IPS-15b (cell line): Measurements from ENCODE around the gene ASXL3.

ENCODE experiments used
- H3K27me3 ChIP-seq: one replicate; pipeline ENCODE4 v1.6.1; 2013; ENCODE audit warnings: low read length; ENCODE audit not compliant: control insufficient read depth, insufficient read depth
- H3K36me3 ChIP-seq: one replicate; pipeline ENCODE4 v1.6.1; 2013; ENCODE audit warnings: low read length; ENCODE audit not compliant: control insufficient read depth, insufficient read depth
- H3K4me1 ChIP-seq: one replicate; pipeline ENCODE4 v1.6.1; 2013; ENCODE audit warnings: mild to moderate bottlenecking, low read length; ENCODE audit not compliant: control insufficient read depth, insufficient read depth
- H3K4me3 ChIP-seq: one replicate; pipeline ENCODE4 v1.5.1; 2013; ENCODE audit warnings: low read depth, low read length
- H3K9ac ChIP-seq: one replicate; pipeline ENCODE4 v1.6.1; 2013; ENCODE audit warnings: low read depth, mild to moderate bottlenecking, low read length
- H3K9me3 ChIP-seq: one replicate; pipeline ENCODE4 v1.6.1; 2013; ENCODE audit warnings: mild to moderate bottlenecking, low read length; ENCODE audit not compliant: control insufficient read depth, insufficient read depth

ASXL3 gene

DNA sequence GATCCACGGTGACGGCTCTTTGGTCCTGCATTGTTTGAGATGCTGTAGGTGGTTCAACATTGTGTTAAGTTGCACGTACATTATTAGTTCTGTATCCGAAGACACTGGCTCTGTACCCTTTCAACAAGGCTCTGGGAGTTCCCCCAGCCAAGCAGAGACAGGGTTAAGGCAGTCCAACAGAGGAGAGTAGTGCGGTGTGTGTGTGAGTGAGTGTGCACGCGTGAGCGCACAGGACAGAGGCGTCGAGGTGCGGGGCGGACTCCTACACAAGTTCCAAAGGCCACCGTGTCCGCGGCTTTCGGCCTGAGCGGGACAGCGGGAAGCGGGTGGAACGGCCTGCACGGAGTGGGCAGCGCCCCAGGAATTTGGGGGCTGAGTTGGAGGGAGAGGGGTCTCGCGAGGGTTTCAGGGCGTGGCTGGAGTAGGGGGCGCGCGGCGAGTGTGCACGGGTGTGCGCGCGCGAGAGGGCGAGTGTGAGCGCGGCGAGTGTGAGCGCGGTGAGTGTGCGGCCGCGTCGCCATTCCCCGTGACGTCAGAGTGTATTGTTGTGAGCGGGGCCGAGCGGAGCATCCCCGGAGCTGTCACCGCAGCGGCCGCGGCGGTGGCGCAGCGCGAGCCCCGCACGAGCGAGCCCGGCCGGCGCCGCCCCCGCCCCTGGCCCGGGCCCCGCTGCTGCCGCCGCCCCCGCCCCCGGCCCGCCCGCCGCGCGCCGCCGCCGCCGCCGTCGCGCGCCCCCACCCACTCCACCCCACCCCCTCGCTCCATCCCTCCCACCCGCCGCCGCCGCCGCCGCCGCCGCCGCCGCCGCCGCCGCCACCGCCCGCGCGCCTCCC is at the start of gene ASXL3:
Gene ASXL3 (plus strand): TSS at position 535 of the 833 bp plus-strand sequence. CDS start 413 bp downstream, outside the sequence.
- H3K36me3 ChIP-seq: no peaks in the 10 kb centered on the region
- H3K9me3 ChIP-seq: no peaks in the 10 kb centered on the region
- H3K9ac ChIP-seq: peak within 1 kb of the TSS; percentile 4
- peaks cover 12% of the 10 kb centered on the region for H3K4me1 ChIP-seq
- H3K27me3 ChIP-seq: peaks cover 41% of the 10 kb centered on the region
- H3K4me3 ChIP-seq: peak within 1 kb of the TSS; percentile 81

DNA sequence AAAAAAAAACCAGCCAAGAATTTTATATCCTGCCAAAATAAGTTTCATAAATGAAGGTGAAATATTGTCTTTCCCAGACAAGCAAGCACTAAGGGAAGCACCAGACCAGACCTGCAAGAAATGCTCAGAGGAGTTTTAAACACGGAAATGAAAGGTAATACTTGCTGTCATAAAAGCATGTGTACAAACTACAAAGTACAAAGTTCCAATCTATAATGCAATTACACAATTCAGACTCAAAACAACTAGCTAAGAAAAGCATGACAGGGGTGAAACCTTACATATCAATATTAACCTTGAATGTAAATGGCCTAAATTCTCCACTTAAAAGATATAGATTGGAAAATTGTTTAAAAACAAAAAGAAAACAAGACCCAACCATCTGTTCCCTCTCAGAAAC is 45.0 kb upstream of the ASXL3 start:
- no peaks in the 10 kb centered on the region for H3K27me3 ChIP-seq
- H3K4me1 ChIP-seq: no peaks in the 10 kb centered on the region
- H3K9me3 ChIP-seq: no peaks in the 10 kb centered on the region
- H3K4me3 ChIP-seq: no peak overlapping the region
- H3K36me3 ChIP-seq: no peaks in the 10 kb centered on the region
- no peak overlapping the region for H3K9ac ChIP-seq

DNA sequence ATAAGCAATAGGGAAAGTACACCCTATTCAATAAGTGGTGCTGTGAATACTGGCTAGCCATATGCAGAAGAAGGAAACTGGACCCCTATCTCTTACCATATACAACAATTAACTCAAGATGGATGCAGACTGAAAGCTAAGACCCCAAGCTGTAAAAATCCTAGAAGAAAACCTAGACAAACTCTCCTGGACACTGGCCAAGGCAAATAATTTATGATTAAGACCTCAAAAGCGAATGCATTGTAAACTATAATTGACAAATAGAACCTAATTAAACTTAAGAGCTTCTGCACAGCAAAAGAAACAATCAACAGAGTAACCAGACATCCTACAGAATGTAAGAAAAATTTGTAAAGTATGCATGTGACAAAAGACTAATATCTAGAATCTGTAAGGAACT is 41.1 kb upstream of the ASXL3 start:
- Histone ChIP-seq H3K9me3 (no peaks in the 10 kb centered on the region), H3K27me3 (no peaks in the 10 kb centered on the region), H3K9ac (no peak overlapping the region), H3K36me3 (no peaks in the 10 kb centered on the region), H3K4me3 (no peak overlapping the region), H3K4me1 (no peaks in the 10 kb centered on the region)

DNA sequence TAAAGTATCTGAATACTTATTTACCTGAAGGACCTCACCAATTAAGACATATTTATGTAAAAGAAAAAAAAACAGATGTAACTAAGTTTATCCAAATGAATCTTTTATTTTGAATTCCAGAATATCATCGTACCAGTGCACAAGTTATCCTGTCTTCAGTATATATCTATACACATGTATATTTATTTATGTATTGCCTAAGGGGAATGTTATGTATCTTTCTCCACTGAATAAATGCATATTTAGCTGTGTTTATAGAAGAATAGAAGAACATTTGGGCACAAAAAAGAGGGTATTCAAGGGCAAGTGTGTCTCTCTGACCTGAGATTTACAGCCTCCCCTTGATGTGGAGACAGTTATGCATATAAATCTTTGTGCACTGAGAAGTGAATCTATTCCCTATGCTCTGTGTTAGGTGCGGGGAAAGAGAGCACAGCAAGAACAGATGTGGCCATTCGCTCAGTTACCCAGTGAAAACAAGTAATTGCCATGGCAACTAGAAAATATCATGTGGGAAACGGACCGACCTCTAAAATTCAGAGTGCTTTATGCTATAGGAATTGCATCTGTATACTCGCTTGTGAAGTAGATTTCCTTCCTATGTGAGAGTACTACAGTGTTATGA is 39.5 kb upstream of the ASXL3 start:
- Histone ChIP-seq H3K4me3 (no peak overlapping the region), H3K9ac (no peak overlapping the region), H3K36me3 (no peaks in the 10 kb centered on the region), H3K4me1 (peaks cover 2% of the 10 kb centered on the region), H3K27me3 (no peaks in the 10 kb centered on the region), H3K9me3 (no peaks in the 10 kb centered on the region)

DNA sequence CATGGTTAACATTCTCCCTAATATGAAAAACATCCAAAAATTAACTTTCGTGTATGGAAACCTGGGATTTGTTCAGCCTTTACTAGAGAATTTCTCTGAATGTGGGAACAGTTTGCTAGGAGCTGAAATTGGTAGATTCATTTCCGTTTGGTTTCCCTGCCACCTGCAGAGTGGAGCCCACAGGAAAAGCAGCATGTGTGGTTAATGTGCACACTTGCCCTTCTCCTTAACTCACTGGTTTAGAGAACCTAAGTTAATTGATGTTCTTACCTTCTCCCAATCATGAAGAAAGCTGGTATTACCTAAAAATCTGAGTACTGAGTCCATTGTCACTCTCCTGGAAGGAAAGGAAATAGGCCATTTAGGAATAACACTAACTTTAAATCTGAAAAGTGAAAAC is 37.6 kb upstream of the ASXL3 start:
- Histone ChIP-seq H3K9me3 (no peaks in the 10 kb centered on the region), H3K9ac (no peak overlapping the region), H3K27me3 (no peaks in the 10 kb centered on the region), H3K4me3 (no peak overlapping the region), H3K36me3 (no peaks in the 10 kb centered on the region), H3K4me1 (peaks cover 2% of the 10 kb centered on the region)

DNA sequence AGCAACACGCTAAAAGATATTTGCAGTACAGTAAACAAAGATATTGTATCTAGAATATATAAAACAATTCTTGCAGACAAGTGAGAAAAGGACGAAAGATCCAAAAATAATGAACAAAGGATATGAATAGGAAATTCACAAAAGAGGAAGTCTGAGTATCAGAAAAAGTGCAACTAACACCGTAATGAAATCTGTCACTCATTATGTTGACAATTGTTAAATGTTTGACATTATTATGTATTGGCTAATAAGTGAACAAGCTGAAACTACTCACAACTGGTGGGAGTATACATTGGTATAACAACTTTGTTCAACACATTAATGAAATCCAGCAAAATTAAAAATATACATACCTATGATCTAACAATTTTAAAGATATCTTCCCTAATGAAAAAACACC is 36.7 kb upstream of the ASXL3 start:
- H3K9ac ChIP-seq: no peak overlapping the region
- no peaks in the 10 kb centered on the region for H3K27me3 ChIP-seq
- no peak overlapping the region for H3K4me3 ChIP-seq
- H3K36me3 ChIP-seq: no peaks in the 10 kb centered on the region
- peaks cover 2% of the 10 kb centered on the region for H3K4me1 ChIP-seq
- no peaks in the 10 kb centered on the region for H3K9me3 ChIP-seq

DNA sequence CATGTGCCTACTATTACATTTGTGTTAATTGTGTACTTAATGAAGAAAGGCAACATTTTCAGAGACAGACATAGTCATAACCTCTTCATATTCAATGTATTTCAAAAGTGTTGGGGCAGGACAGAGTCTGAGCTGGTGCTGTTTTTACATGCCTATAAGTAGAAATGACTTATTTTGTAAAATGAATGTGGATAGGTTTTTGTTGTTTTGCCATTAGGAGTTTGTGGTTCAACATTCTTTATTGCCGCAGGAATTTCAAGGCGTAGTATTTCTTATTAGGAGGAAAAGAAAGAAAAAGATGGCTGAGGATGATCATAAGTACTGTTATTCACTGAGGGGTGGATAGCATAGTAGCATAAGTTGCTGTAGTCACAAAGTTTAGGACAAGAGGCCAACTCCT is 21.2 kb upstream of the ASXL3 start:
- Histone ChIP-seq H3K9me3 (no peaks in the 10 kb centered on the region), H3K36me3 (no peaks in the 10 kb centered on the region), H3K9ac (no peak overlapping the region), H3K4me1 (peaks cover 3% of the 10 kb centered on the region), H3K4me3 (no peak overlapping the region), H3K27me3 (no peaks in the 10 kb centered on the region)

DNA sequence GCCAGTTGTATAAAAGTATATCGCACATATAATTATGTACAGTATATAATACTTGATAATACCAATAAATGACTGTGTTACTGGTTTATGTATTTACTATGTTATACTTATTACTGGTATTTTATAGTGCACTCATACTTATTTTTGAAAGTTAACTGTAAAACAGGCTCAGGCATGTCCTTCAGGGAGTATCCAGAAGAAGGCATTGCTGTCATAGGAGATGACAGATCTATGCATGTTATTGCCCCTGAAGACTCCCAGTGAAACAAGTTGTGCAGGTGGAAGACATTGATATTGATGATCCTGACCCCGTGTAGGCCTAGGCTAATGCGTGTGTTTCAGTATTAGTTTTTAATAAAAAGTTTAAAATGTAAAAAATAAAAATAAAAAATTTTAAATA is 20.3 kb upstream of the ASXL3 start:
- Histone ChIP-seq H3K9ac (no peak overlapping the region), H3K27me3 (no peaks in the 10 kb centered on the region), H3K9me3 (no peaks in the 10 kb centered on the region), H3K36me3 (no peaks in the 10 kb centered on the region), H3K4me1 (peaks cover 3% of the 10 kb centered on the region), H3K4me3 (no peak overlapping the region)

DNA sequence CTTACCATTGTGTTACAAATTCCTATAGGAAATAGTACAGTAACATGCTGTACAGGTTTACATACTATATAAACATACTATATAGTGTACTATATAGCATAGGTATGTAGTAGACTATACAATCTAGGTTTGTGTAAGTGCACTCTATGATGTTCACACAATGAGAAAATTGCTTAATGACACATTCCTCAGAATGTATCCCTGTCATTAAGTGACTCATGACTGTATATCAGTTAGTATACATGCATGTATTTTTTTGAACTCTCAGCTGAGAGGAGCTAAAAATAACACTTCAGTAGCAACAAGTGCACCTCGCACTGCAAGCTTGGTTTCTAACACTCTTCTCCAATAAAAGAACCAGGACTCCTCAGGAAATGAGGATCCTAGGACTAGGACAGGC is 19.5 kb upstream of the ASXL3 start:
- Histone ChIP-seq H3K4me3 (no peak overlapping the region), H3K27me3 (no peaks in the 10 kb centered on the region)

DNA sequence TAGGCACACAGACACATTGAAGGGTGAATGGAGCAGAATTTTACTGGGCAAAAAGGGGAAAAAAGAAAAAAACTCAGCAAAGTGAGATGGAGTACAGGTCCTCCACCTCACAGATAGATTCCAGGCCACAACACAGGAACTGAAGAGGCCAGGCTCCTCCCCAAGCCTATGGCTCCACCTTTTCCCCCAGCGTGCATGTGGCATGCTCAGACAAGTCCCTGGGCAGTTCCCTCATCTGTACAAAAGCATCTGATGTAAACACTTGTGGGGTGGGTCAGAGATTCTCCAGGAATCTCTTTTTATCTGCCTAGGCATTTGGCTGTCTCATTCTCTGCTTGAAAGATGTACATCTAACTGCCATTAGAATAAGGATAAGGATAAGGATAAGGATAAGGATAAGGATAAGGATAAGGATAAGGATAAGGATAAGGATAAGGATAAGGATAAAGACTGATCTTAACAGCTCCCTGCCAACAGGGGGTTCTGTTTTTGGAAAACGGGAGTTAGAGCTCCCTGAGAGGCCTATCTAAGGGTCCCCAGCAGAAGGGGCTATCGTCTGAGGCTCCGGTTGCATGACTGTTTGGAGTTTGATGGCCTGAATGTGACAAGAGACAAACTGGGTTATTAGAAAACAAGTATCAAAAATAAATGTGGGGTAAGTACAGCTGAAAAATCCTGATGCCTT is 17.2 kb upstream of the ASXL3 start:
- peaks cover 3% of the 10 kb centered on the region for H3K9me3 ChIP-seq
- H3K9ac ChIP-seq: no peak overlapping the region
- H3K4me3 ChIP-seq: no peak overlapping the region
- no peaks in the 10 kb centered on the region for H3K27me3 ChIP-seq
- H3K36me3 ChIP-seq: no peaks in the 10 kb centered on the region
- peaks cover 3% of the 10 kb centered on the region for H3K4me1 ChIP-seq

More for the DNA sequence above, 19.5 kb upstream of the ASXL3 start:
- Histone ChIP-seq H3K9me3 (no peaks in the 10 kb centered on the region), H3K36me3 (no peaks in the 10 kb centered on the region), H3K9ac (no peak overlapping the region), H3K4me1 (peaks cover 3% of the 10 kb centered on the region)

DNA sequence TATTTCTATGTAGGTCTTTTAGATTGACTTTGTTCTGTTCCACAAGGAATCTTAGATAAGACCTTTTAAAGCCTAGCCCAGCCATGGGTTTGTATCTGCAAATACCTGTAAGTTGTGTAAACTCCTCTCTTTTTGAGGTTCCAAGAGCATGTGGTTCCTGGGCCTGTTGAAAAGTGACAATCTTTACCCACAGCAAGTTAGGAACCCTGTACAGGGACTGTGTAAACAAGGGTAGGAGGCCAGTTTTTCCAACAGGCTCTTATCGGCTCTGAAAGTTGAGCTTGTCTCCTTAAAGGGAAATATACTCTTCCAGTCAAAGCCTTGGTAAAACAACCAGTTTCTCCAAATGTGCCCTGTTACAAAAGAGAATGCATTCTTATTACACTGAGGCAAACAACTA is 15.3 kb upstream of the ASXL3 start:
- Histone ChIP-seq H3K4me1 (peaks cover 3% of the 10 kb centered on the region), H3K4me3 (no peak overlapping the region), H3K9me3 (peaks cover 3% of the 10 kb centered on the region), H3K9ac (no peak overlapping the region), H3K36me3 (no peaks in the 10 kb centered on the region), H3K27me3 (no peaks in the 10 kb centered on the region)

DNA sequence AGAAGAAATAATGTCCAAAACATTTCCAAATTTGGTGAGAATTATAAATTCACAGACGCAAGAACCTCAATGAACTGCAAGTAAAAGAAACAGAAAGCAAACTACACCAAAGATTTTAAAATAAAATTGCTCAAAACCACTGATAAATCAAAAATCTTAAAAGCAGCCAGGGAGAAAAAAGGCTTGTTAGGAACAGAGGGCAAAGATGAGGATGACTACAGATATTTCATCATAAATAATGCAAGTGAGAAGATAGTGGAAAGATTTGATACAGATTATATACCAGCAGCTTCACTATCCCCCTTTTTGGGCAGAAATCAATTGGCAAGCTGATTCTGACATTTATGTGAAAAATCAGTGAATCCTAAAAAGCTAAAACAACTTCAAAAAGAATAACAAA is 10.3 kb upstream of the ASXL3 start:
- Histone ChIP-seq H3K9me3 (peaks cover 3% of the 10 kb centered on the region), H3K4me3 (no peak overlapping the region), H3K4me1 (no peaks in the 10 kb centered on the region), H3K9ac (no peak overlapping the region), H3K27me3 (no peaks in the 10 kb centered on the region), H3K36me3 (no peaks in the 10 kb centered on the region)
